Neutrophil (primary cell): Measurements from ENCODE around the gene C11orf24.
"Not testable (repeated sequence)": the region's sequence is repeated elsewhere in the genome, so short reads cannot be mapped to it uniquely, and the experiment has no call there.

Source experiments
- H3K27ac ChIP-seq: fragments of 200-600 bp; sonication (generic); 2 replicates; pipeline ENCODE4 v1.5.1; 2016; ENCODE audit warnings: mild to moderate bottlenecking, moderate library complexity
- H3K27me3 ChIP-seq: fragments of 200-600 bp; sonication (generic); 2 replicates; pipeline ENCODE4 v1.6.0; 2016; ENCODE audit warnings: mild to moderate bottlenecking
- H3K36me3 ChIP-seq: fragments of 200-600 bp; sonication (generic); 2 replicates; pipeline ENCODE4 v1.5.1; 2017
- H3K4me1 ChIP-seq, 2 experiments: fragments of 200-600 bp in 1 of 2; sonication (generic) in 1 of 2; 1 replicate in 1 of 2; 2 replicates in 1 of 2; pipeline versions ENCODE4 v1.5.1 to v1.6.1; 2013 to 2016; ENCODE audit warnings: low read depth in 1 of 2, low read length in 1 of 2, mild to moderate bottlenecking in 1 of 2, moderate library complexity in 1 of 2; ENCODE audit not compliant: control insufficient read depth in 1 of 2, insufficient read depth in 1 of 2
- H3K4me3 ChIP-seq, 2 experiments: fragments of 200-600 bp in 1 of 2; sonication (generic) in 1 of 2; 1 replicate in 1 of 2; 2 replicates in 1 of 2; pipeline ENCODE4 v1.5.1; 2013 to 2016; ENCODE audit warnings: low read depth in 1 of 2, low read length in 1 of 2, mild to moderate bottlenecking in 1 of 2, moderate library complexity in 1 of 2
- H3K9me3 ChIP-seq: fragments of 200-600 bp; sonication (generic); 2 replicates; pipeline ENCODE4 v1.5.1; 2016
- TF ChIP-seq, protein P1 (sequence below): fragments of 200-600 bp; sonication (generic); IDR thresholded peaks from 2 replicates; pipeline ENCODE4 v1.5.1; 2016; ENCODE audit warnings: antibody characterized with exemption

The C11orf24 gene

GRCh38 chr11:68251765-68252164, 20.0 kb downstream of the C11orf24 start:
- no peaks in the 10 kb centered on the region for H3K27me3 ChIP-seq
- H3K4me1 ChIP-seq, result no peaks in the 10 kb centered on the region
- no peaks in the 10 kb centered on the region for H3K36me3 ChIP-seq
- H3K4me3 ChIP-seq, result no peak overlapping the region
- H3K27ac ChIP-seq, result no peak overlapping the region
- H3K9me3 ChIP-seq, result no peaks in the 10 kb centered on the region
- TF ChIP-seq, protein P1, sequence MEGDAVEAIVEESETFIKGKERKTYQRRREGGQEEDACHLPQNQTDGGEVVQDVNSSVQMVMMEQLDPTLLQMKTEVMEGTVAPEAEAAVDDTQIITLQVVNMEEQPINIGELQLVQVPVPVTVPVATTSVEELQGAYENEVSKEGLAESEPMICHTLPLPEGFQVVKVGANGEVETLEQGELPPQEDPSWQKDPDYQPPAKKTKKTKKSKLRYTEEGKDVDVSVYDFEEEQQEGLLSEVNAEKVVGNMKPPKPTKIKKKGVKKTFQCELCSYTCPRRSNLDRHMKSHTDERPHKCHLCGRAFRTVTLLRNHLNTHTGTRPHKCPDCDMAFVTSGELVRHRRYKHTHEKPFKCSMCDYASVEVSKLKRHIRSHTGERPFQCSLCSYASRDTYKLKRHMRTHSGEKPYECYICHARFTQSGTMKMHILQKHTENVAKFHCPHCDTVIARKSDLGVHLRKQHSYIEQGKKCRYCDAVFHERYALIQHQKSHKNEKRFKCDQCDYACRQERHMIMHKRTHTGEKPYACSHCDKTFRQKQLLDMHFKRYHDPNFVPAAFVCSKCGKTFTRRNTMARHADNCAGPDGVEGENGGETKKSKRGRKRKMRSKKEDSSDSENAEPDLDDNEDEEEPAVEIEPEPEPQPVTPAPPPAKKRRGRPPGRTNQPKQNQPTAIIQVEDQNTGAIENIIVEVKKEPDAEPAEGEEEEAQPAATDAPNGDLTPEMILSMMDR, result no peak

DNA sequence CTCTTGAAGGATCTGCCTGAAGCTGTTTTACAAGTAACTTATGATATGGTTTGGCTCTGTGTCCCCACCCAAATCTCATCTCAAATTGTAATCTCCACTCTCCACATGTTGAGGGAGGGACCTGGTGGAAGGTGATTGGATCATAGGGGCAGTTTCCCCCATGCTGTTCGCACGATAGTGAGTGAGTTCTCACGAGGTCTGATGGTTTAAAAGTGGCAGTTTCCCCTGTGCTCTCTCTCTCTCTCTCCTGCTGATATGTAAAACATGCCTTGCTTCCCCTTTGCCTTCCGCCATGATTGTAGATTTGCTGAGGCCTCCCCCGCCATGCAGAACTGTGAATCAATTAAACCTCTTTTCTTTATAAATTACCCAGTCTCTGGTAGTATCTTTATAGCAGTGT, 26.9 kb downstream of the C11orf24 start:
- H3K36me3 ChIP-seq, H3K4me3 ChIP-seq, H3K4me1 ChIP-seq, H3K27me3 ChIP-seq, H3K27ac ChIP-seq, H3K9me3 ChIP-seq: not testable (repeated sequence)

- not testable (repeated sequence) for H3K9me3 ChIP-seq, H3K4me3 ChIP-seq, H3K4me1 ChIP-seq, H3K36me3 ChIP-seq, H3K27ac ChIP-seq
- peaks cover 15% of the 10 kb centered on the region for H3K27me3 ChIP-seq
These were observed 27.9 kb downstream of the C11orf24 start for GRCh38 chr11:68243847-68244246.

GRCh38 chr11:68242616-68243015, 29.2 kb downstream of the C11orf24 start:
- no peak overlapping the region for H3K4me3 ChIP-seq
- H3K9me3 ChIP-seq, result no peaks in the 10 kb centered on the region
- TF ChIP-seq, protein P1, result no peak
- no peaks in the 10 kb centered on the region for H3K4me1 ChIP-seq
- no peak overlapping the region for H3K27ac ChIP-seq
- no peaks in the 10 kb centered on the region for H3K36me3 ChIP-seq
- H3K27me3 ChIP-seq, result peaks cover 28% of the 10 kb centered on the region

DNA sequence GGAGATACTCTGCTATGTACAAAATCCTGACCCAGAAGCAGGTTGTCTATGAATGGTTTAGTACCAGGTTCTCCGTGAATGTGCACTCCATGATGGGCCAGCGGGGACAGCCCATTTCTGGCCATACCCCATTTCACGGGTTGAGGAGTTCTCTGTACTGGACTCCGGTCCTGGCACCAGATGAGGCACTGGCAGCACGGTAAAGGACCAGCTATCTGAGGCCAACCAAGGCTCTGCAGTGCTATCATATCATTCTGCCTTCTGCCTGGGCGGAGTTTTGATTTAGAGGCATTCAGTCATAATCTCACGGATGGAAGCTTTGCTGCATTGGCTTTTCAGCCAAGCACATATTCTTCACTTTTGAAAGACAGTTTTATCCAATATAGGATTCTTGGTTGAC, 40.2 kb downstream of the C11orf24 start:
- H3K36me3 ChIP-seq, result no peaks in the 10 kb centered on the region
- TF ChIP-seq, protein P1, result no peak
- H3K27me3 ChIP-seq, result peaks cover 23% of the 10 kb centered on the region

DNA sequence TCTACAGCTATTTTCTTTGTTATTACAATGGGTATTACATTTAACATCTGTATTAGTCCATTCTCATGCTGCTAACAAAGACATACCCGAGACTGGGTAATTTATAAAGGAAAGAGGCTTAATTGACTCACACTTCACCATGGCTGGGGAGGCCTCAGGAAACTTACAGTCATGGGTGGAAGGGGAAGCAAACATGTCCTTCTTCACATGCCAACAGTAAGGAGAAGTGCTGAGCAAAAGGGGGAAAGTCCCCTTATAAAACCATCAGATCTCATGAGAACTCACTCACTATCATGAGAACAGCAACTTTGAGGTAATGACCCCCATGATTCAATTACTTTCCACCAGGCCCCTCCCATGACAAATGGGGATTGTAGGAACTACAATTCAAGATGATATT, 42.2 kb downstream of the C11orf24 start:
- TF ChIP-seq, protein P1, result no peak
- Histone ChIP-seq H3K27ac (no peak overlapping the region), H3K27me3 (peaks cover 6% of the 10 kb centered on the region), H3K4me3 (no peak overlapping the region), H3K36me3 (no peaks in the 10 kb centered on the region), H3K9me3 (peaks cover 14% of the 10 kb centered on the region), H3K4me1 (no peaks in the 10 kb centered on the region)

More for the DNA sequence above, 40.2 kb downstream of the C11orf24 start:
- Histone ChIP-seq H3K9me3 (peaks cover 14% of the 10 kb centered on the region), H3K4me1 (no peaks in the 10 kb centered on the region), H3K27ac (no peak overlapping the region), H3K4me3 (no peak overlapping the region)

DNA sequence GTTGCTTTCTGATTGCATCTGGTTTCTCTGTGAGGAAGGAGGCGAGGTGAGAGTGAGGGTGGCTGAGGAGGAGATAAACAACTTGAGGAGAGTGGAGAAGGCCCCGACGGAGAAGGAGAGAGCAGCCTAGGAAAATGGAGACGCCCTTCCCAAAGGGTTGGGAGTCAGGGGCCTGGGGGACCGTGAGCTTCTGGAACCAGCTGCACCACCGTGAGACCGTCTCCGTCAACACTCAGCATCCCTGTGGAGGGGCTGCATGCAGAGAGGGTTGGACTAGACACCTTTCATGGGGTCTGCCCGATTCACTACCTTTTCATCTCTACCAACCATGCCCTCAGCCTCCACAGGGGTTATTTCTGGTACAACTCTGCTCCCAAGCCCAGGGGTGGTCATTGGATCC, 45.4 kb downstream of the C11orf24 start:
- Histone ChIP-seq H3K27ac (no peak overlapping the region), H3K36me3 (no peaks in the 10 kb centered on the region), H3K9me3 (peaks cover 14% of the 10 kb centered on the region), H3K4me3 (no peak overlapping the region), H3K4me1 (no peaks in the 10 kb centered on the region), H3K27me3 (no peaks in the 10 kb centered on the region)
- TF ChIP-seq, protein P1, result no peak
